H9 (cell line): ENCODE measurements around the gene RNF213. TPM values are rescaled to one million over a fixed set of nuclear protein-coding genes. Genes with fewer than 3 reads are reported as not detected.

Source experiments
- DNase-seq: peaks from one replicate; pipeline ENCODE4 v3.0.0-alpha.2; 2017
- H2AFZ ChIP-seq: one replicate; pipeline ENCODE4 v1.6.1; 2013; ENCODE audit warnings: mild to moderate bottlenecking, low read length, control low read depth, moderate library complexity
- H2AK5ac ChIP-seq: 2 replicates; pipeline ENCODE4 v1.6.1; 2013; ENCODE audit warnings: low read length, control low read depth, mixed read lengths; ENCODE audit not compliant: insufficient read length
- H2BK120ac ChIP-seq: one replicate; pipeline ENCODE4 v1.6.1; 2013; ENCODE audit warnings: low read depth, mild to moderate bottlenecking, low read length, control low read depth, inconsistent platforms; ENCODE audit not compliant: poor library complexity, severe bottlenecking
- H2BK12ac ChIP-seq: 2 replicates; pipeline ENCODE4 v1.6.1; 2013; ENCODE audit warnings: low read length, control low read depth, mixed read lengths, low read depth; ENCODE audit not compliant: insufficient read length
- H2BK15ac ChIP-seq: 2 replicates; pipeline ENCODE4 v1.6.1; 2013; ENCODE audit warnings: low read depth, low read length, control low read depth
- H2BK20ac ChIP-seq: one replicate; pipeline ENCODE4 v1.6.1; 2013; ENCODE audit warnings: low read depth, mild to moderate bottlenecking, low read length, control low read depth, inconsistent platforms; ENCODE audit not compliant: poor library complexity, severe bottlenecking
- H2BK5ac ChIP-seq: 2 replicates; pipeline ENCODE4 v1.6.1; 2013; ENCODE audit warnings: low read length, control low read depth, mixed read lengths; ENCODE audit not compliant: insufficient read length
- H3K14ac ChIP-seq: 2 replicates; pipeline ENCODE4 v1.6.1; 2013; ENCODE audit warnings: low read length, control low read depth; ENCODE audit not compliant: insufficient read depth
- H3K18ac ChIP-seq: 2 replicates; pipeline ENCODE4 v1.6.1; 2013; ENCODE audit warnings: low read depth, mild to moderate bottlenecking, mixed read lengths, low read length, control low read depth; ENCODE audit not compliant: insufficient read length
- H3K23ac ChIP-seq: 2 replicates; pipeline ENCODE4 v1.6.1; 2013; ENCODE audit warnings: low read length, control low read depth, mixed read lengths, low read depth; ENCODE audit not compliant: insufficient read length
- H3K23me2 ChIP-seq: 2 replicates; pipeline ENCODE4 v1.6.1; 2013; ENCODE audit warnings: low read depth, mild to moderate bottlenecking, mixed read lengths, low read length, control low read depth; ENCODE audit not compliant: insufficient read length, poor library complexity, severe bottlenecking
- H3K27ac ChIP-seq: 2 replicates; pipeline ENCODE4 v1.5.1; 2013; ENCODE audit warnings: low read length, control low read depth, mixed read lengths, low read depth; ENCODE audit not compliant: insufficient read length
- H3K27me3 ChIP-seq: 2 replicates; pipeline ENCODE4 v1.6.1; 2013; ENCODE audit warnings: low read length, control low read depth, inconsistent platforms; ENCODE audit not compliant: insufficient read depth
- H3K4ac ChIP-seq: 2 replicates; pipeline ENCODE4 v1.6.1; 2013; ENCODE audit warnings: low read depth, mild to moderate bottlenecking, control low read depth, inconsistent platforms, low read length, moderate library complexity
- H3K4me1 ChIP-seq: 2 replicates; pipeline ENCODE4 v1.6.1; 2013; ENCODE audit warnings: low read length, control low read depth, inconsistent platforms; ENCODE audit not compliant: insufficient read depth
- H3K4me2 ChIP-seq: 2 replicates; pipeline ENCODE4 v1.6.1; 2013; ENCODE audit warnings: low read length, control low read depth, mixed read lengths; ENCODE audit not compliant: insufficient read length, insufficient read depth
- H3K56ac ChIP-seq: 2 replicates; pipeline ENCODE4 v1.6.1; 2013; ENCODE audit warnings: low read depth, mild to moderate bottlenecking, mixed read lengths, low read length, control low read depth; ENCODE audit not compliant: insufficient read length
- H3K79me1 ChIP-seq: 2 replicates; pipeline ENCODE4 v1.6.1; 2013; ENCODE audit warnings: low read depth, mild to moderate bottlenecking, moderate library complexity, low read length, control low read depth, inconsistent platforms; ENCODE audit not compliant: insufficient read depth, poor library complexity, severe bottlenecking
- H3K79me2 ChIP-seq: 2 replicates; pipeline ENCODE4 v1.6.1; 2013; ENCODE audit warnings: low read length, control low read depth, inconsistent platforms; ENCODE audit not compliant: insufficient read depth
- H3K9ac ChIP-seq: 2 replicates; pipeline ENCODE4 v1.6.1; 2013; ENCODE audit warnings: low read length, control low read depth, mixed read lengths; ENCODE audit not compliant: insufficient read length; ENCODE audit errors: extremely low read depth
- H3K9me3 ChIP-seq: one replicate; pipeline ENCODE4 v1.6.1; 2013; ENCODE audit warnings: low read depth, low read length, inconsistent platforms; ENCODE audit not compliant: control insufficient read depth
- H3T11ph ChIP-seq: one replicate; pipeline ENCODE4 v1.6.1; 2013; ENCODE audit warnings: mild to moderate bottlenecking, low read length, control low read depth, inconsistent platforms
- H4K20me1 ChIP-seq: one replicate; pipeline ENCODE4 v1.6.1; 2013; ENCODE audit not compliant: control insufficient read depth, insufficient read length, insufficient read depth
- H4K5ac ChIP-seq: 2 replicates; pipeline ENCODE4 v1.6.1; 2013; ENCODE audit warnings: low read depth, mild to moderate bottlenecking, mixed read lengths, low read length, control low read depth; ENCODE audit not compliant: insufficient read length
- H4K8ac ChIP-seq: replicated peaks from 2 replicates; pipeline ENCODE4 v1.6.1; 2013; ENCODE audit warnings: low read length, control low read depth, mixed read lengths, low read depth; ENCODE audit not compliant: insufficient read length
- H4K91ac ChIP-seq: 2 replicates; pipeline ENCODE4 v1.6.1; 2013; ENCODE audit warnings: low read depth, mild to moderate bottlenecking, moderate library complexity, mixed read lengths, low read length, control low read depth; ENCODE audit not compliant: insufficient read length
- H3K27ac Mint-ChIP-seq, 3 experiments: 2 replicates in 2 of 3; 3 replicates in 1 of 3; pipeline ENCODE4 v1.8.0; 2020 to 2021; ENCODE audit warnings: mixed read lengths in 3 of 3, mild to moderate bottlenecking in 1 of 3, moderate library complexity in 1 of 3
- H3K27me3 Mint-ChIP-seq: 2 replicates; pipeline ENCODE4 v1.8.0; 2021; ENCODE audit warnings: low read depth, mild to moderate bottlenecking, moderate library complexity, mixed read lengths
- H3K36me3 Mint-ChIP-seq, 3 experiments: 2 replicates in 2 of 3; 3 replicates in 1 of 3; pipeline ENCODE4 v1.8.0; 2020 to 2021; ENCODE audit warnings: low read depth in 3 of 3, mixed read lengths in 3 of 3; ENCODE audit not compliant: insufficient read depth in 1 of 3
- H3K4me1 Mint-ChIP-seq, 2 experiments: 2 replicates each; pipeline ENCODE4 v1.8.0; 2020; ENCODE audit warnings: mixed read lengths in 2 of 2
- H3K4me3 Mint-ChIP-seq, 2 experiments: 2 replicates in 1 of 2; 3 replicates in 1 of 2; pipeline ENCODE4 v1.8.0; 2020 to 2021; ENCODE audit warnings: mild to moderate bottlenecking in 2 of 2, mixed read lengths in 2 of 2, moderate library complexity in 1 of 2
- H3K9me3 Mint-ChIP-seq, 2 experiments: 2 replicates in 1 of 2; 3 replicates in 1 of 2; pipeline ENCODE4 v1.8.0; 2020; ENCODE audit warnings: mild to moderate bottlenecking in 2 of 2, mixed read lengths in 2 of 2, moderate library complexity in 1 of 2
- WGBS: extraction: QIAGEN DNeasy Blood & Tissue Kit; methylation state at CpG from one replicate; pipeline ENCODE4 v1.1.7; 2013; ENCODE audit warnings: missing lambda C conversion rate, low lambda C conversion rate, mixed read lengths; ENCODE audit not compliant: insufficient read length; ENCODE audit errors: extremely low coverage; 5-methylcytosine and 5-hydroxymethylcytosine counted together
- total RNA-seq: library from RNA; stranded (reverse); gene quantifications from 2 replicates; pipeline ENCODE4 v1.2.1, GENCODE V29; 2021
- TF ChIP-seq, protein P1 (sequence below): fragments of 200-600 bp; sonication (generic); conservative IDR thresholded peaks from 3 replicates; pipeline ENCODE4 v1.8.0; 2021; ENCODE audit warnings: antibody characterized with exemption, mild to moderate bottlenecking

RNF213 gene
- total RNA-seq, 1 experiment from 2014 or later: 34.3 TPM

- Histone ChIP-seq H3K79me2 (0 out of 2 replicates have a peak, but pooled peaks cover 2% of the 10 kb centered on the region), H3K4me2 (no peak overlapping the region), H2BK120ac (no peak overlapping the region), H3K79me1 (no peaks in the 10 kb centered on the region), H4K8ac (no peak overlapping the region), H3K27me3 (no peaks in the 10 kb centered on the region), H3K23me2 (no peaks in the 10 kb centered on the region), H4K20me1 (no peaks in the 10 kb centered on the region), H2BK20ac (no peak overlapping the region), H3K23ac (no peak overlapping the region), H2BK15ac (no peak overlapping the region), H2AFZ (no peak overlapping the region), H3K56ac (no peak overlapping the region), H2AK5ac (no peak overlapping the region), H3T11ph (no peak overlapping the region), H3K4me1 (no peaks in the 10 kb centered on the region), H4K91ac (no peak overlapping the region), H2BK5ac (no peak overlapping the region), H3K18ac (no peak overlapping the region), H3K4ac (no peak overlapping the region), H3K9ac (no peak overlapping the region), H3K27ac (no peak overlapping the region), H3K9me3 (no peaks in the 10 kb centered on the region), H4K5ac (no peak overlapping the region), H3K14ac (no peak overlapping the region), H2BK12ac (no peak overlapping the region)
- Mint-ChIP-seq H3K36me3 (peaks cover 41 to 95% (median 92%) of the 10 kb centered on the region in 3 experiments), H3K4me3 (no peak overlapping the region), H3K27ac (no peak overlapping the region), H3K27me3 (no peaks in the 10 kb centered on the region; the same call in 1 of the 2 replicates), H3K4me1 (no peaks in the 10 kb centered on the region), H3K9me3 (no peaks in the 10 kb centered on the region)
- TF ChIP-seq, protein P1, sequence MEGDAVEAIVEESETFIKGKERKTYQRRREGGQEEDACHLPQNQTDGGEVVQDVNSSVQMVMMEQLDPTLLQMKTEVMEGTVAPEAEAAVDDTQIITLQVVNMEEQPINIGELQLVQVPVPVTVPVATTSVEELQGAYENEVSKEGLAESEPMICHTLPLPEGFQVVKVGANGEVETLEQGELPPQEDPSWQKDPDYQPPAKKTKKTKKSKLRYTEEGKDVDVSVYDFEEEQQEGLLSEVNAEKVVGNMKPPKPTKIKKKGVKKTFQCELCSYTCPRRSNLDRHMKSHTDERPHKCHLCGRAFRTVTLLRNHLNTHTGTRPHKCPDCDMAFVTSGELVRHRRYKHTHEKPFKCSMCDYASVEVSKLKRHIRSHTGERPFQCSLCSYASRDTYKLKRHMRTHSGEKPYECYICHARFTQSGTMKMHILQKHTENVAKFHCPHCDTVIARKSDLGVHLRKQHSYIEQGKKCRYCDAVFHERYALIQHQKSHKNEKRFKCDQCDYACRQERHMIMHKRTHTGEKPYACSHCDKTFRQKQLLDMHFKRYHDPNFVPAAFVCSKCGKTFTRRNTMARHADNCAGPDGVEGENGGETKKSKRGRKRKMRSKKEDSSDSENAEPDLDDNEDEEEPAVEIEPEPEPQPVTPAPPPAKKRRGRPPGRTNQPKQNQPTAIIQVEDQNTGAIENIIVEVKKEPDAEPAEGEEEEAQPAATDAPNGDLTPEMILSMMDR: no peak
- DNase-seq: no peak
- no CpG with 5 or more reads among the region's 24 CpGs for WGBS
Measured at GRCh38 chr17:80347948-80348351, 87.3 kb downstream of the RNF213 start.
